Smooth muscle cell (in vitro differentiated cells): Measurements from ENCODE around the gene TMPRSS13. TPM values are rescaled to one million over a fixed set of nuclear protein-coding genes. Genes with fewer than 3 reads are reported as not detected.

ENCODE experiments used
- DNase-seq: peaks from one replicate; lab custom pipeline; 2025; ENCODE audit not compliant: unreplicated experiment; lab: John Stamatoyannopoulos, UW
- H2AFZ ChIP-seq: fragments of 200-600 bp; sonication (generic); 2 replicates; pipeline ENCODE4 v1.6.0; 2016; ENCODE audit warnings: antibody characterized with exemption, low read depth, mild to moderate bottlenecking
- H3F3A ChIP-seq: fragments of 200-600 bp; sonication (generic); 2 replicates; pipeline ENCODE4 v1.6.0; 2017; ENCODE audit warnings: antibody characterized with exemption, low read depth
- H3K27ac ChIP-seq: fragments of 200-600 bp; sonication (generic); 2 replicates; pipeline ENCODE4 v1.5.1; 2016; ENCODE audit warnings: low read depth, mild to moderate bottlenecking
- H3K27me3 ChIP-seq: fragments of 200-600 bp; sonication (generic); 2 replicates; pipeline ENCODE4 v1.6.1; 2016; ENCODE audit warnings: low read depth, mild to moderate bottlenecking
- H3K36me3 ChIP-seq: fragments of 200-600 bp; sonication (generic); 2 replicates; pipeline ENCODE4 v1.5.1; 2016; ENCODE audit warnings: low read depth
- H3K4me1 ChIP-seq: fragments of 200-600 bp; sonication (generic); 2 replicates; pipeline ENCODE4 v1.5.1; 2016; ENCODE audit warnings: low read depth
- H3K4me2 ChIP-seq: fragments of 200-600 bp; sonication (generic); 2 replicates; pipeline ENCODE4 v1.6.0; 2016; ENCODE audit warnings: mild to moderate bottlenecking
- H3K4me3 ChIP-seq: fragments of 200-600 bp; sonication (generic); 2 replicates; pipeline ENCODE4 v1.5.1; 2016; ENCODE audit warnings: mild to moderate bottlenecking
- H3K79me2 ChIP-seq: fragments of 200-600 bp; sonication (generic); 2 replicates; pipeline ENCODE4 v1.6.0; 2016; ENCODE audit warnings: low read depth, mild to moderate bottlenecking
- H3K9ac ChIP-seq: fragments of 200-600 bp; sonication (generic); 2 replicates; pipeline ENCODE4 v1.6.0; 2016; ENCODE audit warnings: low read depth
- H3K9me3 ChIP-seq: fragments of 200-600 bp; sonication (generic); replicated peaks from 2 replicates; pipeline ENCODE4 v1.5.1; 2016; ENCODE audit warnings: low read depth
- H4K20me1 ChIP-seq: fragments of 200-600 bp; sonication (generic); 2 replicates; pipeline ENCODE4 v1.6.0; 2016; ENCODE audit warnings: low read depth
- CTCF ChIP-seq: fragments of 200-600 bp; sonication (generic); IDR thresholded peaks from 2 replicates; pipeline ENCODE4 v1.5.1; 2017; ENCODE audit warnings: borderline replicate concordance, mild to moderate bottlenecking, antibody characterized with exemption; ENCODE audit not compliant: insufficient read depth, poor library complexity, severe bottlenecking
- WGBS: methylation state at CpG from one replicate; pipeline ENCODE4 v1.1.7; 2016; ENCODE audit warnings: low lambda C conversion rate; 5-methylcytosine and 5-hydroxymethylcytosine counted together
- polyA plus RNA-seq: library from polyadenylated mRNA; unstranded; fragments of >200 nt; fragmentation: Nextera tagmentation; extraction: Ambion mirVana; gene quantifications from 2 replicates; pipeline ENCODE4 v1.2.1, GENCODE V29; 2016
- total RNA-seq: library from RNA; depleted of rRNA; stranded (reverse); fragments of >200 nt; gene quantifications from 2 replicates; pipeline ENCODE4 v1.2.3, GENCODE V29; 2014

Gene TMPRSS13
- total and polyA plus RNA-seq, 2 experiments from 2014 or later = 0.73 to 1.3 TPM

GRCh38 chr11:117962826-117963225 is 33.6 kb upstream of the TMPRSS13 start:
- H3K9ac ChIP-seq = no peak overlapping the region
- H3K27ac ChIP-seq = no peak overlapping the region
- no peak overlapping the region for H2AFZ ChIP-seq
- no peaks in the 10 kb centered on the region for H3K27me3 ChIP-seq
- no peaks in the 10 kb centered on the region for H3K36me3 ChIP-seq
- no peaks in the 10 kb centered on the region for H4K20me1 ChIP-seq
- no peak overlapping the region for H3K4me3 ChIP-seq
- no peak for TF ChIP-seq CTCF
- H3K4me2 ChIP-seq = no peak overlapping the region
- H3K79me2 ChIP-seq = no peaks in the 10 kb centered on the region
- no peaks in the 10 kb centered on the region for H3F3A ChIP-seq
- H3K4me1 ChIP-seq = no peaks in the 10 kb centered on the region
- DNase-seq = no peak
- no peaks in the 10 kb centered on the region for H3K9me3 ChIP-seq
- 90% methylated on average over 3 of the region's 3 CpGs for WGBS

- TF ChIP-seq CTCF = no peak
- no peak overlapping the region for H3K4me3 ChIP-seq
- H3F3A ChIP-seq = no peaks in the 10 kb centered on the region
- H3K36me3 ChIP-seq = no peaks in the 10 kb centered on the region
- H2AFZ ChIP-seq = no peak overlapping the region
- no peak overlapping the region for H3K9ac ChIP-seq
- no peaks in the 10 kb centered on the region for H3K79me2 ChIP-seq
- no peaks in the 10 kb centered on the region for H4K20me1 ChIP-seq
- WGBS = 84% methylated on average over 10 of the region's 10 CpGs
- H3K4me1 ChIP-seq = no peaks in the 10 kb centered on the region
- no peak for DNase-seq
- no peaks in the 10 kb centered on the region for H3K9me3 ChIP-seq
- no peaks in the 10 kb centered on the region for H3K27me3 ChIP-seq
- H3K4me2 ChIP-seq = no peak overlapping the region
- no peak overlapping the region for H3K27ac ChIP-seq
These were observed 32.7 kb upstream of the TMPRSS13 start for GRCh38 chr11:117961896-117962295.

GRCh38 chr11:117960406-117960805 is 31.2 kb upstream of the TMPRSS13 start:
- Histone ChIP-seq H3K4me3 (no peak overlapping the region), H3K27me3 (no peaks in the 10 kb centered on the region), H3K9ac (no peak overlapping the region), H3F3A (no peaks in the 10 kb centered on the region), H3K4me1 (no peaks in the 10 kb centered on the region), H4K20me1 (no peaks in the 10 kb centered on the region), H3K36me3 (no peaks in the 10 kb centered on the region), H2AFZ (no peak overlapping the region), H3K27ac (no peak overlapping the region), H3K9me3 (no peaks in the 10 kb centered on the region), H3K4me2 (no peak overlapping the region), H3K79me2 (no peaks in the 10 kb centered on the region)
- no peak for TF ChIP-seq CTCF
- 93% methylated on average over 1 of the region's 1 CpG for WGBS
- DNase-seq = no peak

GRCh38 chr11:117959438-117960149 is 30.4 kb upstream of the TMPRSS13 start:
- Histone ChIP-seq H3K9ac (no peak overlapping the region), H3F3A (no peaks in the 10 kb centered on the region), H4K20me1 (no peaks in the 10 kb centered on the region), H2AFZ (no peak overlapping the region), H3K27me3 (no peaks in the 10 kb centered on the region), H3K27ac (no peak overlapping the region), H3K9me3 (no peaks in the 10 kb centered on the region), H3K79me2 (no peaks in the 10 kb centered on the region), H3K4me3 (no peak overlapping the region), H3K4me1 (no peaks in the 10 kb centered on the region), H3K36me3 (no peaks in the 10 kb centered on the region), H3K4me2 (no peak overlapping the region)
- no peak for TF ChIP-seq CTCF
- WGBS = 80% methylated on average over 1 of the region's 1 CpG
- DNase-seq = no peak
